Stimulated activated CD4-positive, alpha-beta T cell treated with anti-CD3 and anti-CD28 coated beads, Interleukin-12 subunit alpha, Interleukin-12 subunit beta, amount 100 ng/mL, for 48 hours (primary cell): ENCODE data around the gene EHF.
"Not testable (repeated sequence)": the region's sequence is repeated elsewhere in the genome, so short reads cannot be mapped to it uniquely, and the experiment has no call there.

Experiments used
- DNase-seq, 3 donors: peaks; one replicate each; pipeline ENCODE4 v3.0.0-alpha.2; 2020; ENCODE audit warnings: low read depth in 2 of 3, low spot score in 1 of 3

Gene EHF

DNA sequence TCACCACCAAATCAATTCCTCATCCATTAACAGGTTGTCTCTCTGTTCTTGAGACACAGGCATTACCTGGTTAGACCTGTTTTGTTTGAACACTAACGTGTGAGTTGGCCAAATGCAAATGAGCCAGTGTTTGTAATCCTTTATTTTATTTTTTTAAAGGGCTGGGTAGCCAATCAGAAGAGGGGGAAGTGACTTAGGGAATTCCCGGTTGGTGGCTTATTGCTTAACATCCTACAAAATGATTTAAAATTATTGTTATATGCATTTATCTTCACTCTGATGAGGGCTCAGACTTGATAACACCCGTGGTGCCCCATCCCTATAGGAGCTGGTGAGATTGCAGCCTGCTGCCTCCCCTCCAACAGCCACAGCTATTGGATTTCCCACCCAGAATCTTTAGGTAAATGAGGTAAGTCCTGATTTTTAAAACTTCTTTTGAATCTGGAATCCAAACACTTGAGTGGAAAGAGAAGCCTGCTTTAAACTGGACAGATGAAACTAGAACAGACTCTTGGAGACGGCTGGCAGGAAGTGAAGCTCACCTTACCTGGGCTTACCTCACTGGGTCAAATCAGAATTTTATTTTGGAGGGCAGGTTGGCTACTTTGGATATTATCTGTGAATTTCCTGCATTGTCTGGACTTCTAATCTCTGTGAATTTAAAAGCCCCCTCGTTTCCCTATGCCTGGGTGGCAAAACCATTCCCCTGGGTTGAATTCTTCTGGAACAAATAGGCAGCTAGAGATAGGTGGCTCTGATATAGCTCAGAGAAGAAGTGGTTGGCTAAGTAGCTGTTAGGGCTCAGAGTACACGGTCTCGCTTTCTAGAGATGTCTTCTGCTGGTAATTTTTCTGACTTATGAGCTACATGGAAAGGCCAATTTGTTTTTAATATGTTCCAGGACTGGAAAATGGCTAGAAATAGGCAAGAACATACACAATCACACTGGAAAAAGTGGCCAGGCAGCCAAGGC lies at the start of gene EHF:
Gene EHF (plus strand): TSS at position 274 of the 973 bp plus-strand sequence. CDS start 21,538 bp downstream, outside the sequence.
- DNase-seq, result no peak

DNA sequence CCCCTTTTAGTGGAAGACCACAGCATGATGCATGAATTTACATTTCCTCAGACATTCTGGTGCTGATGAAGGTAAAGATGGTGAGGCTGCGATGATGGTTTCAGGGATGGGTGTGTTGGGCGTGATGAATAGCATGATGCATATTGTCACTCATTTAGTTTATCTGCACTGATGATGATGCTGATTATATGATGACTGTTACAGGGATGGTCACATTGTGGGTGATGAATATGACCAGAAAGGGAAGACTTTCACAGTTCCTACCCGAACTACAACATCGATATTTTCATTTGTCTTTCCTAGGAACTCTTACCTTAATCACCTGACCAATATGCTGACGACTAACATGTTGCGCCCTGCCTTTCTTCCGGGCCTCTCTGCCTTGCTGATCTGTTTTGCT lies 47.4 kb upstream of the EHF start:
- no peak for DNase-seq

DNA sequence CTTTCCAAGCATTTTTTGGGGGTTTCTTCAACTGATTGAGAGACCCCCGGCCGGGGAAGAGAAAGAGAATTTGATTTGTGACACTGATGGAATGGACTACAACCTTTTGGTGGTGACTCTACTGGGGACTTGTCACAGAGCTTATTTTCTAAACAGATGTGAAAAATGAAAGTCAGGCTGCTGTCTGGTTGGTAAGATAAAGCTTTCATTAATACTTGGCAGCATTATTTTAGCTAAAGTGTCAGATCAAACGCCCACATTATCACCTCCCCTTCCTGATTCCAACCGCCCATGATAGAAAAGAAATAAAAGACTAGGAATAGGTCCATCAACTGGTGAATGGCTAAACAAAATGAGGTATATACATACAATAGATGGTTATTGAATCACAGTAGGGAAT lies 45.6 kb upstream of the EHF start:
- DNase-seq, result no peak

DNA sequence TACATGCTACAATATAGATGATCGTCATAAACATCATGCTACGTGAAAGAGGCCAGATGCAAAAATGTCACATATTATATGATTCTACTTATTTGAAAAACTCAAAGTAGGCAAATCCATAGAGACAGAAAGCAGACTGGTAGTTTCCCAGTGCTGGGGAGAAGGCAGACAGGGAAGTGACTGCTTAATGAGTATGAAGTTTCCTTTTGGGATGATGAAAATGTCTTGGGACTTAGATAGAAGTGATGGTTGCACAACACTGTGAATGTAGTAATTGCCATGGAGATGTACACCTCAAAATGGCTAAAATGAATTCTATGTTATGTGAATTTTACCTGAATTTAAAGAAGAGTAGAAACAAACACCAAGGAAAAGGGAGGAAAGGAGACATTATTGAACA lies 45.2 kb upstream of the EHF start:
- DNase-seq, result no peak

DNA sequence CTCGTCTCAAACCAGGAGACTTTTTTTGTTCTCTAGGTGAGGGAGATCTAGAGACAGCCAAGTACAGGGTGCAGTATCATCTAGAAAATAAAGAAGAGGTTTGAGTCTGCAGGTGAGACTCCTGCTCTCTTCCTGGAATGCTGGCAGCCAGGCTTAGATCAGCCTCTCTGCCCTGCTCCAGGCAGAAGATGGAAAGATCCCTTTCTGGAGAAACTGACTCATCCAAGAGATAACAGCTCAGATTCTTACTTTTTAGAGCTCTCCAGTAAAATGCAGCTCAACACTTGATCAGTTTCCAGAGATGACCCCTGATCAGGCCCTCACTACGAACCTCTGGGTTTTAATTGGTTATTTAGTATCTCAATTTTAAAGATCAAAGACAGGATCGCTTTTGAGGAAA lies 44.6 kb upstream of the EHF start:
- no peak for DNase-seq

GRCh38 chr11:34583818-34584217 lies 37.1 kb upstream of the EHF start:
- no peak for DNase-seq

DNA sequence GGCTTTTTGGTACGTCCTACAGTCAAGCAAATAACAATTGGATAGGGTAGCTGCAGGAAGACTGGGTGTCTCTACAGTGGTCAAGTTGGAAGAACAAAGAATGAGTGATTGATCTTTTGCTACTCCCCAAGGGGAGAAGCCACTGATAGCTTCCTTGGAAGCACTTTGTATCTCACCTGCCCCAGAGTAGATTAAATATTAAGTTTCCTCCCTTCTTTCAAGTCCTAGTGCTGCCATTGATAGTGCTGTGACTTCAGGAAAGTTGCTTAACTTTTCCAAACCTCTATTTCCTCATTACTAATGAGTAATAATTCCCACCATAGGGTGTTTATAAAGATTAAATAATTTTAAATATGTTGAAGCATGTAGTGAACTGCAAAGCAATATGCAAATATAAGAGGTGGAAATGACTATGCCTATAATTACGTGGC lies 35.6 kb upstream of the EHF start:
- no peak for DNase-seq

- peak in 1 of 3 donors; percentile 18 for DNase-seq
These were observed 35.0 kb upstream of the EHF start for GRCh38 chr11:34585735-34586487.

GRCh38 chr11:34586488-34587281 lies 34.2 kb upstream of the EHF start:
- no peak for DNase-seq

GRCh38 chr11:34587282-34587677 lies 33.6 kb upstream of the EHF start:
- DNase-seq, result no peak

DNA sequence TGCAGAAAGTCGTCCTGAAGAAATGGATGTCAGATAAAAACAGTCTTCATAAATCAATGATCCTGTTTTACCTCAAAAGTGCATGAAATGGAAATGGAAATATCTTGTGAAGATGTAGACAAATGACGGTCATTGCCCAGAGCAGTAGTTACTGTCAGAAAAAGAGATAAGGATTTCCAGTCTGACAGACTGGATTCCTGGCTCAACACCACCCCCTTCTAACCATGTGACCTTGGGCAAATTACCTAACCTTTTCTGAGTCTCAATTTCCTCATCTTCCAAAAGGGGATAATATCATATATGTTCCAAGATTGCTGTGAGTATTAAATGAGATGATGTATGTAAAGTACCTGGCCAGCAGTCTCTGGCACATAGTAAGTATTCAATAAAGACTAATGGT lies 32.9 kb upstream of the EHF start:
- no peak for DNase-seq

- no peak for DNase-seq
These were observed 32.2 kb upstream of the EHF start for GRCh38 chr11:34588701-34589100.

GRCh38 chr11:34589177-34589576 lies 31.7 kb upstream of the EHF start:
- not testable (repeated sequence) for DNase-seq

DNA sequence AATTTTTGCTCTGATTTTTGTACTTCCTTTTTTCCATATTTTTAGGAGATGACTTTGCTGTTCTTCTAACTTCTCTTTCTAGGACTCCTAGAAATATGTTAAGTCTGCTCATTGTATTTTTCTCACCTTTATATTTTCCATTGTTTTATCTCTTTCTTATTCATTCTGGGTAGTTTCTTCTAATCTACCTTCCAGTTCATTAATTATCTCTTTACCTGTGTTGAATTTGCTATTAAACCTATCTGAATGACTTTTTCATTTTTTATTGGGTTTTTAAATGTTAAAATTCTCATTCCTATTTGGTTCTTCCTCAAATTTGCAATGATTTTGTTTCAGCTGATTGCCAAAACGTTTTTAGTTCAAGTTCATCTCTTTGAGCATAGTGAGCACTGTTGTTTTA lies 27.8 kb upstream of the EHF start:
- no peak for DNase-seq

DNA sequence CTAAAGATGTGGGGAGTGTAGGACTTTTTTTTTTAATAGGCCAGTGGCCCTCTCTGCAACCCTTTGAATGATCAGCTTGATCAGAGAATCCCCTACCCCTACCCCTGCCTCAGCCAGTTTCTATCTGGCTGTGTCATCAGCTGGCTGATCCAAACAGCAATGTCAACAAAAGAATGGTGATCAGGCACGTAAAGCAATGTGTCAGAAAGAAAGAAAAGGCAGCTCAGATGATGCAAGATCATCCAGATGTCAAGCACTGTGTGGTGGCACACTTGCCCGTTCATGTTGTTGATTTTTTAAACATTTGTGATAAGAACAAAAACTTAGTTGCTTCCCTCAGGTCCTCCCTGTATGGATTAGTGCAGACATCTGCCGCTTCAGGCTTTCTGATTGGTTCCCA lies 26.3 kb upstream of the EHF start:
- DNase-seq, result no peak

- DNase-seq, result no peak
These were observed 25.5 kb upstream of the EHF start for GRCh38 chr11:34595391-34595790.

GRCh38 chr11:34595960-34596644 lies 24.8 kb upstream of the EHF start:
- DNase-seq, result no peak

DNA sequence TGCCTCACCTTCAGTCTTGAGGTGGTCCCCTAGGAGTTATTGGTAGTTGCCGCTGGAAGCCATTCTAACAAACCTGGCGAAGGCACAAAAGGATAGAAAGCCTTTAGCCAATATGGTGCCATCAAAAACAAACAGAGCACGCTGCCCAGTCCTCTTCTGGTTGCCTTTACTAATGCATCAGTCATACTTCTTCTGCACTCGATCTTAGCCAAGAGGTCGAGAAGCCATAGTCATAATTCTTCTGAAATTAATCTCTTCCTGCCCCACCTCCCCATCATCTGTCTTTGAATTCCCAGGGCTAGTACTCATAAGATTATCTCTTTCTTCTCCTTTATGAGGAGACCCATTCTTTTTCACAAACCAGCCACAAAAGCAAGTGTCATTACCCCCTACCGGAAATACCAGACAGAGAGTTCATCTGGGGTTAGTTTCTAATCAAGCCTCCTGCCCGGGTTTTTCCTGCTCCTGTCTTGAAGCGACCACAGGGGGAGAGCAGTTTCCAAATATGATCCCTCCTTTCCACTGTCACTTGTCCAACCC lies 21.4 kb upstream of the EHF start:
- DNase-seq, result no peak

- no peak for DNase-seq
These were observed 20.4 kb upstream of the EHF start for GRCh38 chr11:34600339-34601084.

DNA sequence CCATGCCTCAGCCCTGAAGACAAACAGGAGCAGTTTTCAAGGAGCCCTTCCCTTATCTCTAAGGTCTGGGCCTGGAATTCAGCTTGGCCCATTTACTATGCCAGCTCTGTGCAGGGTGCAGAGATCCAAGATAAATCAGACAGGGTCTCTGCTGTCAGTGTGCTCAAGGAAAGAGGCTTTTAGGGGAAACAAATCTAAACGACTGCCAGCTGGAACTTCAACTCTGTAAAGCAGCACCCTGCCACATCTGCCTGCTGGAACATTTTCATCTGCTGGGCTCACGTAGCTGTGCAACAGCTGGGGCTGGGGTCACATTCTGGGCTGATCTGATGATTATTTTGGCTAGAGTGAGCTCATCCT lies 19.8 kb upstream of the EHF start:
- no peak for DNase-seq
